Measurements from ENCODE around the gene TKTL1.

Gene TKTL1

DNA sequence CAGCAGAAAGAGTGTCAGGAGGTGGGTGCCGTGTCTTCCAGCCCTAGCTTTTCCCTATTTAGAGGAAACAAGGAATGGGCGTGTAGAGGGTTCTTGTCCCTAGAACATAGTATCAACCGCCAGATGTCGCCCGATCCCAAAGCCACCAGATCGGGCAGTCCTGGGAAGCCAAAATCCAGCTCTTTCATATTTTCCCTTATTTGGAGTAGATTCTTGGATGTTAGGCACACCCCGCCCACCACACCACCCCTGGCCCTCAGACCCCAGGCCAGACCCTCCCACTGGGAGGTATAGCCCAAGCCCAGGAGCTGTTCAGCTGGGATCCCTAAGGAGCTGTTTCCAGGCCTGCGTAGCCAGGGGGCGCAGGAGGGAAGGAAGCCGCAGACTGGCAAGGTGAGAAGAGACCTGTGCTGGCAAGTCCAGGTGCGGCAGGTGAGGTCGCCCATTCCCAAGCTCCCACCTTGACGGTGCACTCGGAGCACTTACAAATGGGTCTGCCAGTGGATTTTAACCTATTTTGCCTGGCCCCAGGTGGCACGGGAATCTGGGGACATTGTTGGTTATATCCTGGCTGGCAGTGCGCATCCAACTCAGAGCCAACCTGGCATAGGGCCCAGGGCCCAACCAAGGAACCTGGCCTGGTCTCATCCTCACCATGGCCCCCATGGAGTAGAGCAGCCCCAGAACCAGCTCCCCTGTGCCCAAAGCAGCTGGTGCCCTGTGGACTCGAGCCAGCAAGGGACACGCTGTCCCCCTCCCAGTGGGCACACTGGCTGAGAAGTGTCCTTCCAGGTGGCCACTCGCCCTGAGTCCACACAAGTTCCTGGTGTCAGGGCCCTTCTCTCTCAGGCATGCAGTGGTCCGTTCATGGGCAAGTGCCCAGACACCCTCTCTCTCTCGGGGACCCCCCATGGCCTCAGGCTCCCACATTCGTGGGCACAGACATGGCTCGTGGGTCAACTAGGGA, 78.0 kb downstream of the TKTL1 start:
- Histone ChIP-seq H3K79me2 (ENCODE audit: insufficient read depth, low read length) (0 out of 2 replicates have a peak, but pooled peaks cover 7% of the 10 kb centered on the region), H3K4me3 (ENCODE audit: insufficient read depth, low read length, poor library complexity, severe bottlenecking) (peak overlapping the region; percentile 26), H3K27ac (ENCODE audit: low read depth, low read length) (no peak overlapping the region), H3K36me3 (ENCODE audit: low read length) (no peaks in the 10 kb centered on the region), H3K9me2 (replicated peaks; ENCODE audit: insufficient read depth, low read length) (no peaks in the 10 kb centered on the region), H4K20me1 (ENCODE audit: low read depth, low read length) (no peaks in the 10 kb centered on the region), H3F3A (ENCODE audit: insufficient read depth) (no peaks in the 10 kb centered on the region), H2AFZ (ENCODE audit: low read depth, low read length, severe bottlenecking) (no peak overlapping the region), H3K27me3 (ENCODE audit: low read length) (no peaks in the 10 kb centered on the region), H3K9me3 (ENCODE audit: insufficient read depth, low read length) (no peaks in the 10 kb centered on the region), H3K9ac (ENCODE audit: low read length) (peak overlapping the region; percentile 53), H3K4me2 (ENCODE audit: low read depth, low read length, poor library complexity, severe bottlenecking) (peak overlapping the region; percentile 54)
- TF ChIP-seq, protein P1, sequence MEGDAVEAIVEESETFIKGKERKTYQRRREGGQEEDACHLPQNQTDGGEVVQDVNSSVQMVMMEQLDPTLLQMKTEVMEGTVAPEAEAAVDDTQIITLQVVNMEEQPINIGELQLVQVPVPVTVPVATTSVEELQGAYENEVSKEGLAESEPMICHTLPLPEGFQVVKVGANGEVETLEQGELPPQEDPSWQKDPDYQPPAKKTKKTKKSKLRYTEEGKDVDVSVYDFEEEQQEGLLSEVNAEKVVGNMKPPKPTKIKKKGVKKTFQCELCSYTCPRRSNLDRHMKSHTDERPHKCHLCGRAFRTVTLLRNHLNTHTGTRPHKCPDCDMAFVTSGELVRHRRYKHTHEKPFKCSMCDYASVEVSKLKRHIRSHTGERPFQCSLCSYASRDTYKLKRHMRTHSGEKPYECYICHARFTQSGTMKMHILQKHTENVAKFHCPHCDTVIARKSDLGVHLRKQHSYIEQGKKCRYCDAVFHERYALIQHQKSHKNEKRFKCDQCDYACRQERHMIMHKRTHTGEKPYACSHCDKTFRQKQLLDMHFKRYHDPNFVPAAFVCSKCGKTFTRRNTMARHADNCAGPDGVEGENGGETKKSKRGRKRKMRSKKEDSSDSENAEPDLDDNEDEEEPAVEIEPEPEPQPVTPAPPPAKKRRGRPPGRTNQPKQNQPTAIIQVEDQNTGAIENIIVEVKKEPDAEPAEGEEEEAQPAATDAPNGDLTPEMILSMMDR (IDR thresholded peaks at IDR 0.05; ENCODE audit: insufficient read depth, low read length, poor library complexity, severe bottlenecking): peak; percentile 59
- no peak for TF ChIP-seq EZH2phosphoT487 (conservative IDR thresholded peaks at IDR 0.05; ENCODE audit: low read length)

DNA sequence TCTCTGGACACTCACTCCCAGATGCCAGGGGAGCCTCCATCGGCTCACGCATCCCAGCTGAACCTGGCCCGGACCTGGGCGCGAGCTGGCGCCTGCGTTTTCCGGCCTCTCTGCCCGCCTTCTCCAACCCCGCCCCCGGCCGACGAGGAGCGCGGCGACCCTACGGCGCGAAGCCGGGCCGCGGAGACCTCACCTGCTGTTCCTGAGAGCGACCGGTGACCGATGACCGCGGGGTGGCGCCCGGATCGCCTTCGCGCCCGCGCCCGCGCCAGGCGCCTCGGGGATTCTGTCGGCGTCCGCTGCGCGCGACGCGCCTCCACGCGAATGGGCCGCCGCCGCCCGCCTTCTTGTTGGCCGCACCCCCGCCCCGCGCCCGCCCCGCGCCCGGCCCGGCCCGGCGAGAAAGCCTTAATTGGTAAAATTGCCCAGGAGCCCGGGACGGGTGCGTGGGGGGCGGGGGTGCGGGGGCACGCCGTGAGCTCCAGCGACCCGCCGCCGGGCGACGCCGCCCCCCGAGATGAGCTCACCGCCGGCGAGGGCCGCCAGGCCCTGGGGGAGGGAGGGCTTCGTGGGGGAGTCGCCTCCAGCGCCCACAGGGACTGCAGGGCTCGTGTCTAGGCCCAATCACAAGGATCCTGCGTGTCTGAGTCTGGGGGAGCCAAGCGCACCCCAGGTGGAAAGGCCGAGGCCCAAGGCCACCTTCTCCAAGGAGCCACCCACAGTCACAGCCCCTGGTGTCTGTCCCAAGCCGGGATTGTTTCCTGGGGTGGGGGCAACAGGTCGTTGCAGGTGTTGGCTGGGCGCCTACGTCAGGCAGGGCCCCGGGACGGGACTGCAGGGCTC, 78.9 kb downstream of the TKTL1 start, which contains the start of gene FLNA:
Gene FLNA, minus strand, starts transcription at position 322 of the 843 bp plus-strand sequence. CDS start 3,389 bp downstream, outside the sequence.
- no peak for TF ChIP-seq EZH2phosphoT487 (conservative IDR thresholded peaks at IDR 0.05; ENCODE audit: low read length)
- TF ChIP-seq, protein P1 (IDR thresholded peaks at IDR 0.05; ENCODE audit: insufficient read depth, low read length, poor library complexity, severe bottlenecking): no peak
- peak within 1 kb of the TSS; percentile 53 for H3K9ac ChIP-seq (ENCODE audit: low read length)

DNA sequence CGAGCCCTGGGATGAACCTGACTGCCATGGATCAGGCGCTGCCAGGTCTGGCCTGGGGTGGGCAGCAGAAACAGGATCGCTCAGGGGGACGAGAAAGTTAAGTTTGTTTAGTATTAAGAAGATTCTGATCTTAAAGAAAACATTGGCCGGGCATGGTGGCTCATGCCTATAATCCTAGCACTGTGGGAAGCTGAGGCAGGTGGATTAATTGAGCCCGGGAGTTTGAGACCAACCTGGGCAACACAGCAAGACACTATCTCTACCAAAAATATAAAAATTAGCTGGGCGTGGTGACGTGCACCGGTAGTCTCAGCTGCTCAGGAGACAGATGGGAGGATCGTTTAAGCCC, 79.5 kb downstream of the TKTL1 start:
- no peak overlapping the region for H3K4me3 ChIP-seq (ENCODE audit: insufficient read depth, low read length, poor library complexity, severe bottlenecking)
- H3K4me2 ChIP-seq (ENCODE audit: low read depth, low read length, poor library complexity, severe bottlenecking): peak overlapping the region; percentile 54
- H3K36me3 ChIP-seq (ENCODE audit: low read length): no peaks in the 10 kb centered on the region
- no peaks in the 10 kb centered on the region for H3K9me2 ChIP-seq (replicated peaks; ENCODE audit: insufficient read depth, low read length)
- H3K27me3 ChIP-seq (ENCODE audit: low read length): no peaks in the 10 kb centered on the region
- no peaks in the 10 kb centered on the region for H3F3A ChIP-seq (ENCODE audit: insufficient read depth)
- no peaks in the 10 kb centered on the region for H4K20me1 ChIP-seq (ENCODE audit: low read depth, low read length)
- no peaks in the 10 kb centered on the region for H3K9me3 ChIP-seq (ENCODE audit: insufficient read depth, low read length)
- no peak overlapping the region for H2AFZ ChIP-seq (ENCODE audit: low read depth, low read length, severe bottlenecking)
- peak overlapping the region; percentile 53; the same call in 1 of the 2 replicates for H3K9ac ChIP-seq (ENCODE audit: low read length)
- TF ChIP-seq, protein P1 (IDR thresholded peaks at IDR 0.05; ENCODE audit: insufficient read depth, low read length, poor library complexity, severe bottlenecking): no peak
- no peak for TF ChIP-seq EZH2phosphoT487 (conservative IDR thresholded peaks at IDR 0.05; ENCODE audit: low read length)
- peaks cover 11% of the 10 kb centered on the region for H3K79me2 ChIP-seq (ENCODE audit: insufficient read depth, low read length)
- H3K27ac ChIP-seq (ENCODE audit: low read depth, low read length): no peak overlapping the region

More for the DNA sequence above, 78.9 kb downstream of the TKTL1 start, which contains the start of gene FLNA:
- Histone ChIP-seq H3F3A (ENCODE audit: insufficient read depth) (no peaks in the 10 kb centered on the region), H3K27ac (ENCODE audit: low read depth, low read length) (no peak within 1 kb of the TSS), H3K4me3 (ENCODE audit: insufficient read depth, low read length, poor library complexity, severe bottlenecking) (peak within 1 kb of the TSS; percentile 26), H3K9me2 (replicated peaks; ENCODE audit: insufficient read depth, low read length) (no peaks in the 10 kb centered on the region), H3K79me2 (ENCODE audit: insufficient read depth, low read length) (peaks cover 10% of the 10 kb centered on the region), H3K36me3 (ENCODE audit: low read length) (no peaks in the 10 kb centered on the region), H3K4me2 (ENCODE audit: low read depth, low read length, poor library complexity, severe bottlenecking) (peak within 1 kb of the TSS; percentile 54), H2AFZ (ENCODE audit: low read depth, low read length, severe bottlenecking) (no peak within 1 kb of the TSS), H4K20me1 (ENCODE audit: low read depth, low read length) (no peaks in the 10 kb centered on the region), H3K9me3 (ENCODE audit: insufficient read depth, low read length) (no peaks in the 10 kb centered on the region), H3K27me3 (ENCODE audit: low read length) (no peaks in the 10 kb centered on the region)
